ENCODE data around the gene ZKSCAN7.

ZKSCAN7 gene

DNA sequence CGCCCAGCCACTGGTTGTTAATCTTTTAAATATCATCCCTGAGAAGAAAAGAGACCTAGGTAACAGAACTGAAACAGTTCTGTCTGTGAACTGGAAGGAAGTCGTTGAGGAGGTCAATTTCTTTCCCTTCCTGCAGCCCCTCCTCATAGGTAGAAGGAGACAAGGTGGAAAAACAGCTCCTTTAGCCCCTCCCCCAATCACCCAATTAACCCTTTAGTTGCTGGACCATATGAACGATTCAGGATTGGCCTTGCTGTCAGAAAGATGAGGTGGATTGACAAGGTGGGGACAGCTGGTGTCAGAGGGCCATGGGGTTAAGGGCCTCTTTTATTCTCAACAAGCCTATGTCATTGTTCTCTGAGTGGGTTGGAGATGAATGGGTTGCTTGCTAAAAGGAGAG, 41.5 kb upstream of the ZKSCAN7 start:
- CTCF ChIA-PET = no interaction called here
- TF ChIP-seq TARDBP (IDR thresholded peaks at IDR 0.05) (no peak), ELF4 (IDR thresholded peaks at IDR 0.05) (no peak), FOXA1 (IDR thresholded peaks at IDR 0.05) (no peak), NFRKB (IDR thresholded peaks at IDR 0.05) (no peak), BHLHE40 (IDR thresholded peaks at IDR 0.05; ENCODE audit: borderline replicate concordance) (no peak), L3MBTL2 (conservative IDR thresholded peaks at IDR 0.05) (no peak), FOXK2 (IDR thresholded peaks at IDR 0.05) (no peak), ARNT (IDR thresholded peaks at IDR 0.05) (no peak), HDGF (IDR thresholded peaks at IDR 0.05; ENCODE audit: borderline replicate concordance) (no peak), CTBP1 (IDR thresholded peaks at IDR 0.05; ENCODE audit: borderline replicate concordance) (no peak), SUZ12 (IDR thresholded peaks at IDR 0.05) (no peak), FOXM1 (IDR thresholded peaks at IDR 0.05; ENCODE audit: borderline replicate concordance) (no peak), ZNF384 (IDR thresholded peaks at IDR 0.05) (no peak), LEF1 (IDR thresholded peaks at IDR 0.05; ENCODE audit: borderline replicate concordance) (no peak), SP1 (IDR thresholded peaks at IDR 0.05) (no peak)
- TF ChIP-seq, protein P1, sequence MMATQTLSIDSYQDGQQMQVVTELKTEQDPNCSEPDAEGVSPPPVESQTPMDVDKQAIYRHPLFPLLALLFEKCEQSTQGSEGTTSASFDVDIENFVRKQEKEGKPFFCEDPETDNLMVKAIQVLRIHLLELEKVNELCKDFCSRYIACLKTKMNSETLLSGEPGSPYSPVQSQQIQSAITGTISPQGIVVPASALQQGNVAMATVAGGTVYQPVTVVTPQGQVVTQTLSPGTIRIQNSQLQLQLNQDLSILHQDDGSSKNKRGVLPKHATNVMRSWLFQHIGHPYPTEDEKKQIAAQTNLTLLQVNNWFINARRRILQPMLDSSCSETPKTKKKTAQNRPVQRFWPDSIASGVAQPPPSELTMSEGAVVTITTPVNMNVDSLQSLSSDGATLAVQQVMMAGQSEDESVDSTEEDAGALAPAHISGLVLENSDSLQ (IDR thresholded peaks at IDR 0.05) = no peak
- POLR2A ChIA-PET = no interaction called here
- DNase-seq (ENCODE audit: extremely low spot score) = no peak

DNA sequence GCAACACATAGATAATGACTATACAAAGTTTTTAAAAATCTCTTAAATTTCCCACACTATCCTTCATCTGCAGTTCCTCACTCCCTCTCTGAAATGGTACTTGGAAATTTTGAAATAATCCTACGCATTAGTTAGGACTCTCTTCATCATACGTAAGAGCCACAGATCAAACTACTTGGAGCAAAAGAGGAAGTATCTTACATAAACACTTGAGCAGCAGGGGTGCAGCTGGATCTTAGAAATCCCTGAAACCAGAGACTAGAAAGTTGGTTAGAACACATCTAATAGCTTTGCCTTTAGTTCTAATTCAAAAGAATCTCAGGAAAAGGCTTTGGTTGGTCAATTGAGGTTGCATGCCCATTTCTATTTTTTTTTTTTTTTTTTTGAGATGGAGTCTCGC, 38.8 kb upstream of the ZKSCAN7 start:
- CTCF ChIA-PET = no interaction called here
- TF ChIP-seq BHLHE40 (IDR thresholded peaks at IDR 0.05; ENCODE audit: borderline replicate concordance) (no peak), NFRKB (IDR thresholded peaks at IDR 0.05) (no peak), ARNT (IDR thresholded peaks at IDR 0.05) (no peak), L3MBTL2 (conservative IDR thresholded peaks at IDR 0.05) (no peak), HDGF (IDR thresholded peaks at IDR 0.05; ENCODE audit: borderline replicate concordance) (no peak), TARDBP (IDR thresholded peaks at IDR 0.05) (no peak), SP1 (IDR thresholded peaks at IDR 0.05) (no peak), FOXM1 (IDR thresholded peaks at IDR 0.05; ENCODE audit: borderline replicate concordance) (no peak), LEF1 (IDR thresholded peaks at IDR 0.05; ENCODE audit: borderline replicate concordance) (no peak), ELF4 (IDR thresholded peaks at IDR 0.05) (no peak), SUZ12 (IDR thresholded peaks at IDR 0.05) (no peak), CTBP1 (IDR thresholded peaks at IDR 0.05; ENCODE audit: borderline replicate concordance) (no peak), FOXA1 (IDR thresholded peaks at IDR 0.05) (no peak)
- TF ChIP-seq, protein P1 (IDR thresholded peaks at IDR 0.05) = no peak
- DNase-seq (ENCODE audit: extremely low spot score) = no peak
- POLR2A ChIA-PET = no interaction called here

DNA sequence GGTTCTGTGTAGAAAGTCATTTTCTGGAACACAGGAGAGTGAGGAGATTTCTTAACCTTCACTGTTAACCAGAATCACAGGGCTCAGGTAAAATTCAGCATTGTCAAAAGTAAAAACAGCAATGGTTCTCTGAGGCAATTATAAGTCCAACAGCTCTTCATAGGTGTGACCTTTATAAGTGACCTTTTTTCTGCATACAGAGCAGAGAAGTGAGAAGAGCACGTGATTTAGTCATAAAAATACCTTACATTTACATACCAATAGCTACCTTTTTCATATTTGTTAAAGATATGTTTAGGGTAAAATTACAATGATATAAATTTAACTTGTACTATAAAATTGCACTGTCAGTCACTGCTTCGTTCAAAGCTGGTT, 36.2 kb upstream of the ZKSCAN7 start:
- ChIA-PET CTCF (interaction anchor here (0.5 kb wide), 1 partner anchor 10 kb away, joined by 4 read pairs; no protein-coding TSS in a partner anchor), POLR2A (no interaction called here)
- no peak for TF ChIP-seq BHLHE40 (IDR thresholded peaks at IDR 0.05; ENCODE audit: borderline replicate concordance)
- TF ChIP-seq ZNF384 (IDR thresholded peaks at IDR 0.05) = no peak
- no peak for TF ChIP-seq ELF4 (IDR thresholded peaks at IDR 0.05)
- no peak for TF ChIP-seq SUZ12 (IDR thresholded peaks at IDR 0.05)
- TF ChIP-seq HDGF (IDR thresholded peaks at IDR 0.05; ENCODE audit: borderline replicate concordance) = no peak
- TF ChIP-seq FOXM1 (IDR thresholded peaks at IDR 0.05; ENCODE audit: borderline replicate concordance) = no peak
- no peak for TF ChIP-seq FOXA1 (IDR thresholded peaks at IDR 0.05)
- TF ChIP-seq CTBP1 (IDR thresholded peaks at IDR 0.05; ENCODE audit: borderline replicate concordance) = no peak
- TF ChIP-seq, protein P1 (IDR thresholded peaks at IDR 0.05) = no peak
- no peak for TF ChIP-seq NFRKB (IDR thresholded peaks at IDR 0.05)
- no peak for TF ChIP-seq L3MBTL2 (conservative IDR thresholded peaks at IDR 0.05)
- no peak for TF ChIP-seq ARNT (IDR thresholded peaks at IDR 0.05)
- no peak for TF ChIP-seq SP1 (IDR thresholded peaks at IDR 0.05)
- TF ChIP-seq TARDBP (IDR thresholded peaks at IDR 0.05) = no peak
- DNase-seq (ENCODE audit: extremely low spot score) = no peak

DNA sequence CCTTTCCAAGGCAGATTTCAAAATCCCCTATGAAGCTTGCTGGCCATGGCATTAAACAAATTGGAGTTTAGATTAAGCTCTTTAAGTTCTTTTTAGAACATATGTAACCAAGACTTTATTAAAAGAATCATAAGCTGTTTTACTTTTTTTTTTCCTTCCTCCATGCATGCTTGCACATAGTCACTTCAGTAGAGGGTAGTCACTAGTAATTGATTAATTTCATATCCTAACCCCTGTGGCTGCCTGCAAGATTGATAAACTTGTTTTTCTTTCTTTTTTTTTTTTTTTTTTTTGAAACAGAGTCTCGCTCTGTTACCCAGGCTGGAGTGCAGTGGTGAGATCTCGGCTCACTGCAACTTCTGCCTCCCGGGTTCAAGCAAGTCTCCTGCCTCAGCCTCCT, 33.3 kb upstream of the ZKSCAN7 start:
- ChIA-PET CTCF (interaction anchor here (0.5 kb wide), 1 partner anchor 187 kb away, joined by 4 read pairs; no protein-coding TSS in a partner anchor), POLR2A (no interaction called here)
- no peak for DNase-seq (ENCODE audit: extremely low spot score)
- TF ChIP-seq ZNF384 (IDR thresholded peaks at IDR 0.05) = no peak
- TF ChIP-seq L3MBTL2 (conservative IDR thresholded peaks at IDR 0.05) = no peak
- no peak for TF ChIP-seq FOXK2 (IDR thresholded peaks at IDR 0.05)
- TF ChIP-seq FOXA1 (IDR thresholded peaks at IDR 0.05) = no peak
- TF ChIP-seq SP1 (IDR thresholded peaks at IDR 0.05) = no peak
- no peak for TF ChIP-seq ARNT (IDR thresholded peaks at IDR 0.05)
- no peak for TF ChIP-seq LEF1 (IDR thresholded peaks at IDR 0.05; ENCODE audit: borderline replicate concordance)
- TF ChIP-seq NFRKB (IDR thresholded peaks at IDR 0.05) = no peak
- no peak for TF ChIP-seq HDGF (IDR thresholded peaks at IDR 0.05; ENCODE audit: borderline replicate concordance)
- TF ChIP-seq ELF4 (IDR thresholded peaks at IDR 0.05) = no peak
- TF ChIP-seq TARDBP (IDR thresholded peaks at IDR 0.05) = no peak
- TF ChIP-seq SUZ12 (IDR thresholded peaks at IDR 0.05) = no peak
- TF ChIP-seq FOXM1 (IDR thresholded peaks at IDR 0.05; ENCODE audit: borderline replicate concordance) = no peak

DNA sequence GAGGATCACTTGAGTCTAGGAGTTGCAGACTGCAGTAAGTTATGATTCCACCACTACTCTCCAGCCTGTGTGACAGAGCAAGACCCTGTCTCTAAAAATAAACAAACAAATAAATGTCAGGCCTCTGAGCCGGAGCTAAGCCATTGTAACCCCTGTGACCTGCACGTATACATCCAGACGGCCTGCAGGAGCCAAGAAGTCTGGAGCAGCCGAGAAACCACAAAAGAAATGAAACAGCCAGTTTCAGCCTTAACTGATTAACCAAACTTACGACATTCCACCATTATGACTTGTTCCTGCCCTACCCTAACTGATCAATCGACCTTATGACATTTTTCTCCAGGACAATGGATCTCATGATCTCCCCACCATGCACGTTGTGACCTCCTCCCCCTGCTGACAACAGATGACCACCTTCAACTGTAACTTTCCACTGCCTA, 32.5 kb upstream of the ZKSCAN7 start:
- DNase-seq (ENCODE audit: extremely low spot score) = no peak
- ChIA-PET CTCF (no interaction called here), POLR2A (no interaction called here)
- TF ChIP-seq, protein P1 (IDR thresholded peaks at IDR 0.05) = no peak

DNA sequence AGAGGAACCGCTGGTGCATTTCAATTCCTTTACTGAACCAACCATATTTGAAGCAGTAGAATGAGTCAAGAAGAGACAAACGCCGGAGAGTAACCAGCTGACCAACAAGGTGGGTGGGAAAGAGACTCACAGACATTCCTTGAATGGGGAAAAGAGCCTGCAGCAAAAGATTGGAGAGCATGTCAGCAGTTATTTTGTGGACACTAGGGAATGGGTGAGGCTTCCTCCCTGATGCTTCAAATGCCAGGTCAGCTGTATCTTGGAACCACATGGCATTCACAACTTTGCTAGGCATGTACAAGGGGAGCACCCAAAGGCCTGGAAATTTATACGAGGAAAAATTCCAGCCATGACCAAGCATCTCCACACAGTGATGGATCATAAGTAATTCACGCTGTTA, 29.9 kb upstream of the ZKSCAN7 start:
- TF ChIP-seq ZNF384 (IDR thresholded peaks at IDR 0.05) (no peak), FOXA1 (IDR thresholded peaks at IDR 0.05) (no peak), FOXK2 (IDR thresholded peaks at IDR 0.05) (no peak), NFRKB (IDR thresholded peaks at IDR 0.05) (no peak), LEF1 (IDR thresholded peaks at IDR 0.05; ENCODE audit: borderline replicate concordance) (no peak), HDGF (IDR thresholded peaks at IDR 0.05; ENCODE audit: borderline replicate concordance) (no peak)
- DNase-seq (ENCODE audit: extremely low spot score) = no peak
- ChIA-PET CTCF (no interaction called here), POLR2A (no interaction called here)

Data from HEK293T (cell line).